Measurements from ENCODE around the gene CSNK1G1.
"Not testable (repeated sequence)": the region's sequence is repeated elsewhere in the genome, so short reads cannot be mapped to it uniquely, and the experiment has no call there.

Gene CSNK1G1

DNA sequence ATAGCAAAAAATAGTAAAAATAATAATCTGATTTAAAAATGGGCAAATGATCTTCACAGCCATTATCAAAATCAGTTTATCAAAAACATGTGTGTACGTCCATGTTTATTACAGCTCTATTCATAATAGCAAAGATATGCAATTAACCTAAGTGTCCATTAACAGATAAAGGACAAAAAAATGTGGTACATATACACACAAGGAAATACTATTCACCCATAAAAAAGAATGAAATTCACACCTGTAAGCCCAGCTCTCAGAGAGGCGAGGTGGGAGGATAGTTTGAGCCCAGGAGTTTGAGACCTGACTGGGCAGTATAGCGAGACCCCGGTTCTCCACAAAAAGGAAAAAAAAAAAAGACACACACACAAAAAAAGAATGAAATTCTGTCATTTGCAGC is 110.6 kb downstream of the CSNK1G1 start:
- DNase-seq (ENCODE audit: low read depth in 2 of 2), result no peak

DNA sequence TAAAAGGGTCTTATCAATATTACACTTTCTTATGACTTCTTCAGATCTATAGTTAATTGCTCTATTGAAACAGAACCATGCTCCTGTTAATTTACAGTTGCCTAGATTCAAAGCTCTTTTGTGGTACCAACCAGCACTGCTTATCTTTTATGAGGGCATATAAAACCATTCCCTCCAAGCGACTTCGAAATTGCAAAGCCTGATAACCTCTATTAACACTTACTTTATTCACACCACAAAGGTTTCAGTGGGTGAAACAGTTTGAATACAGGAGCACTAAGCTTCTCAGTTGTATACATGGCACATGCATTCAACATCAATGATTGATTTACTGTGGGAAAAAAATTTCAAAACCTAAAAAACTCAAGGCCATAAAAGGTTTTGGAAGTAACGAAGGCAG is 118.3 kb downstream of the CSNK1G1 start:
- no peak for DNase-seq (ENCODE audit: low read depth in 2 of 2)

DNA sequence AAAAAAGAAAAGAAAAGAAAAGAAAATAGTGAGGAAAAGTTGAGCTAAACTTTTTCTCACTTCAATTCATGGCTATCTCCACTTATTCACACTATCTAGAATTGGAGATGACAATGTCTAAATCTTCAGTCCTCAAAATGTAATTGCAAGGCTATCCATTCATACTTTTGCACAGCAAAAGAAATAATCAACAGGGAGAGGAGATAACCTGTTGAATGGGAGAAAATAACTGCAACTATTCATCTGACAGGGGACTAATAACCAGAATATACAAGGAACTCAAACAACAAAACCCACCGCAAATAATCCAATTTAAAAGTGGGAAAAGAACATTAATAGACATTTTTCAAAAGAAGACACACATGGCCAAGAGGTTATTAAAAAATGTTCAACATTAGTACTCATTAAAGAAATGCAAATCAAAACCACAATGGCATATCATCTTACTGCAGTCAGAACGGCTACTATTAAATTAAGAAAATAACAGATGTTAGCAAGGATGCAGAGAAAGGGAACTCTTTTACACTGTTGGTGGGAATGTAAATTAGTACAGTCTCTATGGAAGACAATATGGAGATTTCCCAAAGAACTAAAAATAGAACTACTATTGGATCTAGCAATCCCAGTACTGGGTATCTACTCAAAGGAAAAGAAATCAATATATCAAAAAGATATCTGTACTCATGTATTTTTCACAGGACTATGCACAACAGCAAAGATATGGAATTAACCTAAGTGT is 119.6 kb downstream of the CSNK1G1 start:
- DNase-seq (ENCODE audit: low read depth in 2 of 2), result no peak

DNA sequence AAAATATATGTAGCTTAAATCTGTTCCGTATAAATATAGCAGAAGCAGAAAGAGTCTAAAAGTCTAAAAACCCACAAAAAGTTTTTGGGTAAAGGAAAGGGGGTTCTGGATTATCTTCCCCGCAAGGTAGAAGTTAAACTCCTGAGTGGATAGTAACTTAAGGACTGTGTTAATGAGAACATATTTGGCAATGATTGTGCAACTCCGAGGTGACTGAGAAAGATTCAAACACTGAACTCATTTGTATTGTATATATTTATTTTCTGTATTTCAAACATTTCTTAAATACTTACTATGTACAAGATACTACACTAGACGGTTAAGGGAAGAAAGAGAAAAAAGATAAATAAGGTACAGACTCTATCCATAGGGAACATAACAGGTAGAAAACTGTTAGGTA is 120.4 kb downstream of the CSNK1G1 start:
- no peak for DNase-seq (ENCODE audit: low read depth in 2 of 2)

DNA sequence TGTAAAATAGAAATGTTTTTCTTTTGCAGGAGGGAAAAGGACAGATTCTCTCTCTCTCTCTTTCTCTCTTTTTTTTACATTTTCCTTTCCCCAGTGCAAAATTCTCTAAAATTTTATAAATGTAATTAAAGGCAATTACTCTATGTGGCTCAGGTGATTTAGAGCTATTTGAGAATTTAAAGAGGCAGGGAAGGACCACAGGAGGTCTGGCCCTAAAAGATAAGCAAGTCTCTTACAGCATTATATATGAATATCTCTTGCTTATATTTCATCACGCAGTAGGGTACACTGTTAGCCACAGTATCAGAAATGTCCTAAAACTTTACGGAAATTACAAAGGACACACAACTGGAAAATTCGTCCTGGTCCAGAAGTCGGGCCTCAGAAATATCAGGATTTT is 122.7 kb downstream of the CSNK1G1 start:
- DNase-seq (ENCODE audit: low read depth in 2 of 2), result no peak

DNA sequence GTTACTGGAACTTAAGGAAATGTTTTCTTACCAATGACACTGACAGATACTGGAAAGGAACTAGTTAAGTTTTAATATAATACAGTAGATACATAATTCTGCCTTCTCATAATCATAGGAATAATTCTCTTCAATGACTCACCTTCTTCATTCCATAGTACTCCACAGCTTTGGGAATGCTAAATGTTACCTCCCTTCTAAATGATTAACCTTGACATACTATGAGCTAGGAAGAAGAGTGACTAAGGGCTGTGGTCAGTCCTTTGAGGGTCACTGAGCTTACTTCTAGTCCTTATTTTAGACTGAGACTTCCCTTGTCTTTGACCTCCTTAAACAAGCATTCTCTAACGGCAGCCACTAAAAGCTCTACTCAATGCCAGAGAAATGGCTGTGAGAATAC is 123.6 kb downstream of the CSNK1G1 start:
- DNase-seq (ENCODE audit: low read depth in 2 of 2), result no peak

DNA sequence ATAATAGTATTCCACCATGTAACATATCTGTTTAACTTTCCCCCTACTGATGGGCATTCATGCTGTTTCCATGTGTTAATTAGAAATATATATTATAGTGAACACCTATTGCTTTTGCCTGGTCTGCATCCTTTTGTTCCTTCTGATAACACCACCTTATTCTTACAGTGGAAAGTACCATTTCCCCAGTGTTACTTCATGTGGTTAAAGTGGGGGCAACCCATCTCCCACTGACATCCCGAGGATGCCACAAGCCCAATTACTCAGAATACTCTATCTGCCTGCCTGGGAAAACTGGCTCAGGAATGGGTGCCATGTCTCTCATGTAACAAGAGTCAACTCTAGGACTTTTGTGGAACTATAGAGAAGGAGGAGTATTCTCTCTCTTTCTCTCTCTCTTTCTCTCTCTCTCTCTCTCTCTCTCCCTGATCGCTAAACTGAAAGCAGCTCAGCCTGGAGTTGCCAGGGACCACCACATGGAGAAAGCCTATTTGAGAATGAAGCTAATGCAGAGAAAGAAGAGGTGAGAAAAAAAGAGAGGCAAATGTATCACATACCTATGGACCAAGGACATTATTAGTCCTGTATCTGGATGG is 126.7 kb downstream of the CSNK1G1 start:
- DNase-seq (ENCODE audit: low read depth in 2 of 2), result no peak

DNA sequence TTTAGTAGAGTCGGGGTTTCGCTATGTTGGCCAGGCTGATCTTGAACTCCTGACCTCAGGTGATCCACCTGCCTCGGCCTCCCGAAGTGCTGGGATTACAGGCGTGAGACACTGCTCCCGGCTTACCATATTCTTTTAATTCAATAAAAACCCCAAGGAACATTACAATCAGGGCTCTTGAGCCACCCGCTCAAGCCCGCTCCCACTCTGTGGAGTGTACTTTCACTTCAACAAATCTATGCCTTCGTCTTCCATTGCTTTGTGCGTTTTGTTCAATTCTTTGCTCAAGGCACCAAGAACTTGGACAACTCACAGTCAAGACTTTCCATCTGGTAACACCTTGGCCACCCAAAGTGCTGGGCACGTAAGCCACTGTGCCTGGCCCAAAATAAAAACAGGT is 130.2 kb downstream of the CSNK1G1 start:
- no peak for DNase-seq (ENCODE audit: low read depth in 2 of 2)

DNA sequence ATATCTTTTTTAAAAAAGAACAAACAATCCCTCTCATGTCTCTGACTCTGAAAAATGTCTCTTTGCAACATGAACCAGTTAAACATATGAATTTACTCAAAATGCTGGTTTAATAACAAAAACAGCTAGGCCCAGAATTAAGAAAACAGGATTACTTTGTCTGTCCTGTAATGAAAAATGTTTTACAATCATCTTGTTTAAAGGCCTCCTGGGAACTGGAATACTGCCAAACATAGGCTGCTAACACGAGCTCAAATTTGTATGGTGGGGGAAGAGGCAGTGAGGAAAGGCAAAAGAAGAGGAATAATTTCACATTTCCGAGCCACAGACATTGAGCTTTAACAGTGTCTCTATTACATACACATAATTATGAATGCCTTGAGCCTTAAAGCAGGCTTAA is 131.5 kb downstream of the CSNK1G1 start:
- DNase-seq (ENCODE audit: low read depth in 2 of 2), result peak; percentile 62 to 65

DNA sequence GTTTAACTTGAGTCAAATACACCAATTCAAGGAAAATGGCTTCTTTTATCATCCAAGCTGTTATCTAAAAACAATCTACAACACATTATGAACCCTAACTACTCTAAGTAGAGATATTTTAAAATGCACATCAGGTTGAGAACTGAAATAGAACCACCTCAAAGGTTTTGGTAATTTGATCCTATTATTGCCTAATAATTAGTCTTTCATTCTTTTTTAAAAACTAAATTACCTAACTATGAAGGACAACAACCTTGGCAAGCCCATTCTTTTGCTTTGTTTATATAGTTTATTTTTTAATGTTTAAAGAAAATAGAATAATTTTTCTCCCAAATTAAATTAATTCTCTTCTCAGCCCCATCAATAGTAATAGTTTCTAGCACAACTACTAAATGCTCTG is 132.1 kb downstream of the CSNK1G1 start:
- DNase-seq (ENCODE audit: low read depth in 2 of 2), result no peak

DNA sequence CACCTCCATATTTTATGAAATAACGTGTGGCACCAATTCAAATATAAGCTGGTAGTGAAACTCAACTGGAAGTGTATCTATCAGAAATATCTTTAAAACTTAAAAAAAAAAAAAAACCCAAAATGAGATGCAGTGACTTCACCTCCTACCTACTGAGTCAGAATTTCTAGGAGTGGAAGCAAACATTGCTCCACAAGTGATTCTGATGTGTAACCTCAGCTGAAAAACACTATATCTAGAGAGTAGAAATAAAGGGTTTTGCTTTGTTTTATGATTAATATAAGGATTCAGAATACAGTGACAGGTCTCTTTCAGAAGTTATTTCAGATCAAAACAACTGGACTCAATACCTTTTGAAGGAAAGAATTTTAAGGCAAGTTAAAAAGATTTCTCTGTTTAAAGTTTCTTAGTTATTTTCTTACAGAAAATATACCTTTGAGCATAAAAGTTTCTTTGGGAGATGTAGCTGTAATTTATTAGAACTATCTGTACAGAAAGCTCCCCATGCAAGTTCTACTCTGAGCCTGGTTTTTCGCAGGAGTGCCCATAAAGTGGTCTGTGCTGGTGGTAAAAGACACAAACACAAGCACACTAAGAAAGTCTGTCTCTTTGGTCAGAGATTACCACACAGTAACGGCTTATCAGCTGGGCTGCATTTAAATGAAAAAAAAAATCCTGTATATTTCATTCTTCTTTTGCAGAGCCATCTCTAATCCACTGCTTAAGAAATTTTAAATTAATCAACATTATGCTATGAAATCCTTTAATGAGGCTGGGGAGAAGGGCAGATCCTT is 133.2 kb downstream of the CSNK1G1 start:
- no peak for DNase-seq (ENCODE audit: low read depth in 2 of 2)

DNA sequence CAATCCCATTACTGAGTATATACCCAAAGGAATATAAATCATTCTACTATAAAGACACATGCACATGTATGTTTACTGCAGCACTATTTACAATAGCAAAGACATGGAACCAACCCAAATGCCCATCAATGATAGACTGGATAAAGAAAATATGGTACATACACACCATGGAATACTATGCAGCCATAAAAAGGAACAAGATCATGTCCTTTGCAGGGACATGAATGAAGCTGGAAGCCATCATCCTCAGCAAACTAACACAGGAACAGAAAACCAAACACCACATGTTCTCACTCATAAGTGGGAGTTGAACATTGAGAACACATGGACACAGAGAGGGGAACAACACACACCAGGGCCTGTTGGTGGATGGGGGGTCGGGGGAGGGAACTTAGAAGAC is 134.1 kb downstream of the CSNK1G1 start:
- DNase-seq (ENCODE audit: low read depth in 2 of 2), result not testable (repeated sequence)

DNA sequence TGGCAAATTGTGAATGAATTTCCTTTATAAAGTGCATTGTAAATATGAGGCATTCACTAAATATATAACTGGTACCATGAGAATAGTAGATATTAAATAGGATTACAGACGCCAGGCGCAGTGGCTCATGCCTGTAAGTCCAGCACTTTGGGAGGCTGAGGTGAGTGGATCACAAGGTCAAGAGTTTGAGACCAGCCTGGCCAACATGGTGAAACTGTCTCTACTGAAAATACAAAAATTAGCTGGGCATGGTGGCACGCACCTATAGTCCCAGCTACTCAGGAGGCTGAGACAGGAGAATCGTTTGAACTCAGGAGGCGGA is 138.6 kb downstream of the CSNK1G1 start:
- DNase-seq (ENCODE audit: low read depth in 2 of 2), result not testable (repeated sequence)

DNA sequence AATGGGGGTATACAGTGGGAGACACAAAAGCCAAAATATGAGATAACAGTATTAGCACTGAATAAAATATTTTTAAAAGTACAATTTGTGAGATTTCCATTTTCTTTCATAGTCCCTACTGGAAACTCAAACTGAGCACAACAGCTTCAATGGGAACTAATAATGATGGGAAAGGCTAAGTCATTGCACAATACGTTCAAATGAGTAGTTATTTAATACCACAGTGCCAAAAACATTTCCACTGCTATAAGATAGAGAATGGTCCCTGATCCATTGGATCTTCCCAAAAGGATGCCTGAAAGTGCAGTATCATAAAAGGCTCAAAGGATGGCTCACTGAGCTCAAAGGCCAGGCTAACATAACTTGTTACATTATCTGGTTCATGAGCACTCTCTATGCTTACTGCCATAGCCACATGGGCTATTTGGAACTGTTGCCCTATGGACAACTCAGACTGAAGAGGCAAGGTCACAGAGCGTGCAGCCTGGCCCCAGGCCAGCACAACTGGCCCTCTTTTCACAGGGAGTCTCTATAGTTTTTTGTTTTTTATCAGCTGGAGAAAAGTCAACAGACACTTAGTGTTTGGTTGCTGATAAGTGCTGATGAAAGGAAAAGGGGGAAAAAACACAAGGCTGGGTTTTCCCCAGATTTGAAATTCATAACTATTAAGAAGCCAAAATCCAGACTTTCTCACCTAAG is 139.1 kb downstream of the CSNK1G1 start:
- DNase-seq (ENCODE audit: low read depth in 2 of 2), result no peak

DNA sequence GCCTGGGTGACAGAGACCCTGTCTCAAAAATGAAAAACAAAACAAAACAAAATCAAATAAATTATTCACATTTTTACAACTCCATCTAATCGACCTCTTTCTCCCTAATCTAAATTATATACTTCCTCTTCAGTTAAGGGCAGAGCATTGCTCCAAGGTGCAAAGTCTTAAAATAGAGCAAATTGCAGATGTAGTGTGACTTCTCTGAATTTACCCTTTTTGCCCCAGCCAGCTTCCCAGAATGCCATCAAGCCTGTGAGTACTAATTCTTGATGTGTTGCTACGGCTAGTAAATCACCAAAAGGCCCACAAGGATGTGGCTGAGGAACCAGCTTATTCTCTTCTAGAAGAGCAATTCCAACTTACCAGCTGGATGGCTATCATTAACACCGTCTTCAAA is 139.8 kb downstream of the CSNK1G1 start:
- DNase-seq (ENCODE audit: low read depth in 2 of 2), result no peak

DNA sequence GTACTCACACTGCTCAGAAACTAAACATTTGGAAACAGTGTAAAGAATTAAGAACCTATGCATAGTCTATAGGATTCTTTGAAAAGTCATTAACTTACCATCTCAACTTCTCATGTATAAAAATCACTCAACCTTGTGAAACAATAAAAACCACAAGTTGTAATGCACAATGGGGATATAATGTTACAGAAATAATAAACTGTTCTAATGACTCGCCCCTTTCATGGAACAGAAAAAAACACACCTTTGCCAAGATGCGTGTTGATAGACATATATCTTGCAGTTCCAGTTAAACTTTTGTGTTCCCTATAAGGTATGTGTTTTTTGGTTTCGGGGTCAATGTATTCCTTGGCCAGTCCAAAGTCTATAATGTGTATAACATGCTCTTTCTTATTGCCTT is 142.3 kb downstream of the CSNK1G1 start:
- no peak for DNase-seq (ENCODE audit: low read depth in 2 of 2)

DNA sequence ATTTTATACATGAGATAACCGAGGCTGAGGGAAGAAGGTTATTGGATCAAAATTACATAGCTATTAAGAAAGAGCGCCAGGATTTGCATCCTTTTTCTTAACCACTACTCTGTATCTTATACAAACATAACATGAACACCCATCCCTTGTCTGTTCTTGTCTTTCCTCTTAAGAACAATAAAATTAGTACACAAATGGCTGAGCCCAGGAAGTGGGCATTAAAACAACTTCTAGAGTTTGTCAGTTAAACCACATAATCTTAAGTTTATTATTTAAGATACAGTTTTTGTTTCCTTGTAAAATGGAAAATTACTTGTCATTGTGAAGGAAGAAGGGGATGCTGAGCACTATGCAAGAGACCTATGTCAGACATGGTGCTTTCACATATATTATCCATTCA is 144.3 kb downstream of the CSNK1G1 start:
- DNase-seq (ENCODE audit: low read depth in 2 of 2), result no peak

DNA sequence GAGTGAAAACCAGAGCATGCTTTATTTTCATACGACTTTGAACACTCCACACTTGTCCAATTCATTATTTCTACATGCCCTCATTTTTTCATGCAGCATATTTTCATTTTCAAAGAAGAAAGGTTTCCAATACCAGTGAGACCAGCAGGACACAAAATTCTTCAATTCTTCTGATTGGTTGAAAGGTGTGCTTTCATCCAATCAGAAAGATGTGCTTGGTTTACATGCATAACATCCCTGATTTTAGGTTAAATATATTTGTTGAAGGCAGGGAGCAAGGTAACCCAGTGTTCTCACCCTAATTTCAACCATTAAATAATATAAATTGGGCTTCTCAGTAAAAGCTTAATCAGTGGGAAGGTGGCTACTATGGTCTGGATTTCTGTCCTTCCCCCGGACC is 145.6 kb downstream of the CSNK1G1 start:
- DNase-seq (ENCODE audit: low read depth in 2 of 2), result no peak

DNA sequence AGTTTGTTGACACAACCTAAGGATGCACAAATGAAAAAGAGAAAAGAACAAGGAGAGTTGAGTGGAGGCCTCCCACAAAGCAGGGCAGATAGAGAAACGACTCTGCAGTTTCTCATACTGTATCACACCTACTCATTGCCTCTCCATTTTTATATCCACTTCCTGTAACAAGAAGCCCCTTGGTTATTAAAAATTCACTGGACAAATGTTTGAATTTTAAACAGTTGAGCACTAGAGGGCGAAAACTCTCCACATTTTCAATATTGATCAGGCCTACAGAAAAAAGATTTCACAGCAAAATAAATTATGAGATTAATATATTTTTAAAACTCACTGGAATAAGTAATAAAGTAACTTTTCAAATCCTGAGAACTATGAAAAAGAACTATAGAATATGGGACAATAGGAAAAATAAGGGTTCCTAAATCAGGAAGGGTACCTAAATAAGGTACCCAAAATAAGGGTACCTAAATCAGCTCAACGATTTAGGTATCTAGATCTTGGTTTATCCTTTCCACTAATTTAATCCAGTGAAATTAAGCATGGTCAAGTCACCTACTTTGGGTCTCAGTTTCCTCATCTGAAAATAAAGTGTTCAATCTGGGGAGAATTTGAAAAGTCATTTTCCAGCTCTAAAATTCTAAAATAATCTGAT is 146.2 kb downstream of the CSNK1G1 start:
- DNase-seq (ENCODE audit: low read depth in 2 of 2), result peak in 1 of 2 experiments; percentile 29

DNA sequence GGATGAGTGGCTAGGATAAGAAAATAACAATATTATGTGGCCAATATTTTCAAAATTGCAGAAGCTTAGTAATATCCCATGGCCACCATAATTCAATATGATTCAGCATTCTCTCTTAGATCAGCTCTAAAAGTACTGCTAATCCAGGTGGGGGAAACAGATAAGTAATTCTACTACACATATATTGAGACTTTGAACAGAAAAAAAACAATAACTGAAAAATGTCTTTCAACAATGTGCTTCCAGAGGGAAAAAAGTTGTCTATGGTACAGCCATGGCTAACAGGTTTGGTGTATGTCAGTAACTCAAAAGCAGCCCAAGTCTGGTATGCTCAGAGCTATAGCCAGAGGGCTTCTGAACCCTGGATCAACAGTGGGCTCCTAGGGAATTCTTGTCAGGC is 150.8 kb downstream of the CSNK1G1 start:
- DNase-seq (ENCODE audit: low read depth in 2 of 2), result no peak

DNA sequence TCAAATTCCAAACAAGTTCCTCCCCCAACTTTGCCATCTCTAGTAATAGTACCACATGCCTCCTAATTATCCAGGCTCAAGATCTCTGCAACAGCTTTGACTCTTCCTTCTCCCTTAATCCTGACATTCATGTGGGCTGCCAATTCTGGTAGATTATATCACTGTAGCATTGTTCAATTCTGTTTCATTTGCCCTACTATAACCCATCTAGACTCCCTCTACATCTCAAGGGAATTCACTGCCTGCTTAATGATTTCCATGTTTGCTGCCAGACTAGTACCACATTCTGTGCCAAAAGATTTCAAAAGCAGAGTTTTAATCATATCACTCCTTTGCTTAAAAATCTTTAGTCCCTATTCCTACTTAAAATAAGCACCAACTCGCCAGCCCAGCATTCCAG is 158.5 kb downstream of the CSNK1G1 start:
- DNase-seq (ENCODE audit: low read depth in 2 of 2), result peak; percentile 35 to 39

DNA sequence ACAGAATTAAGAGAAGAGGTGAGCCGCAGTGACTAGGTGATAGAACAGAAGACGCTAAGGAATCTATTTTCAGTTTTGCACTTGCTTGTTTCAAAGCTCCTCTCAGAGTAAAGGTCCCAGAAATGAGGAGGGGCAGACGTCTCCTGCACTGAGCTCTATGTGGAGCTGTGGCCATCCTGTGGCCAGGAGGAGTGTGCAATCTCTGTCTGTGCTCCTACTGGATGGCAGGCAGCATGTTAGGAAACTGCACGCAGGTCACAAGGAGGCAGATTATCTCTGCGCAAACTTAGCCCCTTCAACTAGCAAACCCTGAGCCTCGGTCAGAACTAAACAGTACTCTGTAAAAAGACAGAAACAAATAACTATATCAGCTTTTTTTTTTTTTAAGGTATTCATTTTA is 162.0 kb downstream of the CSNK1G1 start:
- DNase-seq (ENCODE audit: low read depth in 2 of 2), result no peak
